CD4-positive, alpha-beta T cell treated with Interleukin-6 at 100 ng/mL for 8 hours (primary cell): ENCODE results near the gene ESAM.

Experiments used
- DNase-seq: peaks from one replicate; pipeline ENCODE4 v3.0.0-alpha.2; 2020; ENCODE audit warnings: mixed read lengths, low spot score

ESAM gene

GRCh38 chr11:124732230-124732629 is 29.9 kb downstream of the ESAM start:
- DNase-seq: no peak

- no peak for DNase-seq
Observed at GRCh38 chr11:124729571-124729970, 32.5 kb downstream of the ESAM start.

- no peak for DNase-seq
Observed at GRCh38 chr11:124728134-124728533, 34.0 kb downstream of the ESAM start.

GRCh38 chr11:124727474-124727873 is 34.6 kb downstream of the ESAM start:
- DNase-seq: no peak

- DNase-seq: no peak
Observed at GRCh38 chr11:124725719-124726105, 36.4 kb downstream of the ESAM start.

GRCh38 chr11:124724979-124725718 is 36.9 kb downstream of the ESAM start:
- no peak for DNase-seq

- DNase-seq: no peak
Observed at GRCh38 chr11:124722176-124722575, 39.9 kb downstream of the ESAM start.

- no peak for DNase-seq
Observed at GRCh38 chr11:124719534-124719933, 42.6 kb downstream of the ESAM start.

GRCh38 chr11:124718801-124719200 is 43.3 kb downstream of the ESAM start:
- DNase-seq: no peak

GRCh38 chr11:124717786-124718651 is 44.1 kb downstream of the ESAM start:
- peak; percentile 7 for DNase-seq

GRCh38 chr11:124717421-124717785 is 44.7 kb downstream of the ESAM start:
- DNase-seq: no peak

GRCh38 chr11:124716591-124716990 is 45.5 kb downstream of the ESAM start:
- DNase-seq: no peak

- DNase-seq: no peak
Observed at GRCh38 chr11:124712392-124712791, 49.7 kb downstream of the ESAM start.

- no peak for DNase-seq
Observed at GRCh38 chr11:124707829-124708228, 54.3 kb downstream of the ESAM start.
